PC-9 (cell line): ENCODE data around the gene MSL1.

ENCODE experiments used
- EZH2 ChIP-seq: fragments of 200-600 bp; sonication (generic); IDR thresholded peaks from 2 replicates; pipeline ENCODE4 v1.8.0; 2017; ENCODE audit warnings: antibody characterized with exemption, low read depth
- TF ChIP-seq, protein P1 (sequence below): fragments of 200-600 bp; sonication (generic); conservative IDR thresholded peaks from 2 replicates; pipeline ENCODE4 v1.6.1; 2017; ENCODE audit warnings: mixed run types, antibody characterized with exemption, mild to moderate bottlenecking, moderate library complexity

DNA sequence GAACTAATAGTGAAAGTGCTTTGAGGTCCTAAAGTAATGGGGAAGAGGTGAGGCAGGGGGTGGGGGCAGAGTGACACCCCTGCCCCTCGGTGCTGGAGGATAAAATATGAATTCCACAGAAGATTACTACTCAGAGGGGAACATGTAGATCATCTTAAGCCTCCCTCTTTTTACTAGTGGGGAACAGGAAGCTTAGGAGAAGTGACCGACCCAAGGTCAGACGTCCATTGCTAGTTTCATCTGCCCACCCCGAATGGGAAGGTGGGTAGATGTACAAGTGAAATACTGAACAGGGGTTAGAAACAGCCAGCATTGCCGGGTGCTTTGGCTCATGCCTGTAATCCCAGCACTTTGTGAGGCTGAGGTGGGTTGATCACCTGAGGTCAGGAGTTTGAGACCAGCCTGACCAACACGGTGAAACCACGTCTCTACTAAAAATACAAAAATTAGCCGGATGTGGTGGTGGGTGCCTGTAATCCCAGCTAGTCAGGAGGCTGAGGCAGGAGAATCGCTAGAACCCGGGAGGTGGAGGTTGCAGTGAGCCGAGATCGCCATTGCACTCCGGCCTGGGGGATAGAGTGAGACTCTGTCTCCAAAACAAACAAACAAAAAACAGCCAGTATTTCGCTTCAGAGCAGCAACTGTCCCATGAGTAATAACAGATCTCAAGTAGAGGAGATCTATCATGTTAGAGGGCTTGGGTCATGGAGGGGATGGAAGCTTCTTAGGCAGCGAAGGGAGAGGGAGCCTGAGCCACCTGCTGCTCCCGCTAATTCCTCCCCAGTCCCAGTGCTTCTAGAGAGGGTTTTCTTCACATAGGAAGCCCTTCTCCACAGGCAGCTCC lies 20.2 kb upstream of the MSL1 start:
- TF ChIP-seq, protein P1, sequence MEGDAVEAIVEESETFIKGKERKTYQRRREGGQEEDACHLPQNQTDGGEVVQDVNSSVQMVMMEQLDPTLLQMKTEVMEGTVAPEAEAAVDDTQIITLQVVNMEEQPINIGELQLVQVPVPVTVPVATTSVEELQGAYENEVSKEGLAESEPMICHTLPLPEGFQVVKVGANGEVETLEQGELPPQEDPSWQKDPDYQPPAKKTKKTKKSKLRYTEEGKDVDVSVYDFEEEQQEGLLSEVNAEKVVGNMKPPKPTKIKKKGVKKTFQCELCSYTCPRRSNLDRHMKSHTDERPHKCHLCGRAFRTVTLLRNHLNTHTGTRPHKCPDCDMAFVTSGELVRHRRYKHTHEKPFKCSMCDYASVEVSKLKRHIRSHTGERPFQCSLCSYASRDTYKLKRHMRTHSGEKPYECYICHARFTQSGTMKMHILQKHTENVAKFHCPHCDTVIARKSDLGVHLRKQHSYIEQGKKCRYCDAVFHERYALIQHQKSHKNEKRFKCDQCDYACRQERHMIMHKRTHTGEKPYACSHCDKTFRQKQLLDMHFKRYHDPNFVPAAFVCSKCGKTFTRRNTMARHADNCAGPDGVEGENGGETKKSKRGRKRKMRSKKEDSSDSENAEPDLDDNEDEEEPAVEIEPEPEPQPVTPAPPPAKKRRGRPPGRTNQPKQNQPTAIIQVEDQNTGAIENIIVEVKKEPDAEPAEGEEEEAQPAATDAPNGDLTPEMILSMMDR = no peak
- no peak for TF ChIP-seq EZH2
